Jurkat, Clone E6-1 (cell line): ENCODE measurements around the gene MMP7.
"Not testable (repeated sequence)": the region's sequence is repeated elsewhere in the genome, so short reads cannot be mapped to it uniquely, and the experiment has no call there.

Experiments used
- DNase-seq: peaks from one replicate; pipeline ENCODE4 v3.0.0-alpha.2; 2011; ENCODE audit warnings: low read depth, low spot score
- H3K4me3 ChIP-seq: 2 replicates; pipeline ENCODE4 v1.5.1; 2011; ENCODE audit warnings: mild to moderate bottlenecking, low read length, control low read depth, moderate library complexity

MMP7 gene

DNA sequence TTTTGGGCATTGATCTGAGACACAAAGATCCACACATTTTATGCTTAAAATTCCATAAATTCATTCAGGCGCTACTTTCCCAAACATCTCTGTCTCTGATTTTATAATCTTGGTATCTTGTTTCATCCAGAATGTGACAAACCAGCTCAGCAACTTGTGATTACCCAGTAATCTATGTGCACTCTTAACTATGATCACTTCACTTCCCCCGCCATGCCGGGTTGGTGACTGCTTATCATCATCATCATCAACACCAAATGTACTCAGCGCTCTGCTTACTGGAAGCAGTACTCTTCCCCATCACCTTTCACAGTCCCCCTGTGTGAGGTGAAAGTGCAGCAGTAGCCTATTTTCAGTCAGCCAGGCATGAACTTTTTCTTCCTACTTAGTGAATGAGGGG is 15.2 kb upstream of the MMP7 start:
- H3K4me3 ChIP-seq = no peak overlapping the region

DNA sequence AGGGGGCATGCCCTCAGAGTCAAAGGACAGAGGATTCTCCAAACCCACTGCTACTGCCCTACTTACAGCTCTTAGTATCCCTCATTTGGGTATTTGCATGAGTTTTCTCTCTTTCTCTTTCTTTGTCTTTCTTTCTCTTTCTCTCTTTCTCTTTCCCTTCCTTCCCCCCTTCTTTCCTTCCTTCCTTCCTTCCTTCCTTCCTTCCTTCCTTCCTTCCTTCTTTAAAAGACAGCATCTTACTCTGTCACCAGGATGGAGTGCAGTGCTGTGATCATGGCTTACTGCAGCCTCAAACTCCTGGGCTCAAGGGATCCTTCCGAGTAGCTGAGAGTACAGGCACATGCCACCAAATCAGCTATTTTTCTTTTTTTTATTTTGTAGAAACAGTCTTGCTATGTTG is 14.0 kb upstream of the MMP7 start:
- DNase-seq = no peak
- no peak overlapping the region for H3K4me3 ChIP-seq

More for the DNA sequence above, 15.2 kb upstream of the MMP7 start:
- no peak for DNase-seq

DNA sequence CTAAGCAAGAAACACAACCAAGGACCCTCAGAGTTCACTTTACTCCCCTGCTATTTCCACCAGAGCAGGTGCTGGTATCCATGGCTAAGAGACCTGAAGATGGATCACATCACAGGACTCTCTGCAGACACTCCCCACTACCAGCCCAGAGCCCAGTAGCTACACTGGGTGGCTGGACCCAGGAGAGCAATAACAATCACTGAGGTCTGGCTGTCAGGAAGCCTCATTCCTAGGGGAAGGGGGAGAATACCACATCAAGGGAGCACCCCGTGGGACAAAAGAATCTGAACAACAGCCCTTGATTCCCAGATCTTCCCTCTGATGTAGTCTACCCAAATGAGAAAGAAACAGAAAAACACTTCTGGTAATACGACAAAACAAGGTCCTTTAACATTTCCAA is 9.0 kb upstream of the MMP7 start:
- DNase-seq = no peak
- H3K4me3 ChIP-seq = no peak overlapping the region

DNA sequence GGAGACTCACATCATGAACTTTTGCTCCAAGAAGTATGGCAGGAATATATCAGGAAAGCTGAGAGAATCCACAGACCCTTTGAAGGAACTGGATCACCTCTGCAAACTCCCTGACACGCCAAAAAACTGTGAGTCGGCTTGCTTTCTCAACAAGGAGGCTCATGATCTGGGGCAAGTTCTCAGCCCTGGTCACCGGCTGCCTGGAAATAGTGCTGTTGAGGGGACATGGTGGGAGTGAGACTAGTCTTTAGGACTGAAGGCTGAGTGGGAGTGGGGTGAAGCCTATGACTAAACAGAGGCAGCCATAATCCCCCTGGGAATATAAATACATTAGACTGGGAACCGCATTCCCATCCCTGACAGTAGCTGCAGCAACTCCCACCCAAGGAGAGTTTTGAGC is 8.4 kb upstream of the MMP7 start:
- H3K4me3 ChIP-seq = no peak overlapping the region
- DNase-seq = no peak

DNA sequence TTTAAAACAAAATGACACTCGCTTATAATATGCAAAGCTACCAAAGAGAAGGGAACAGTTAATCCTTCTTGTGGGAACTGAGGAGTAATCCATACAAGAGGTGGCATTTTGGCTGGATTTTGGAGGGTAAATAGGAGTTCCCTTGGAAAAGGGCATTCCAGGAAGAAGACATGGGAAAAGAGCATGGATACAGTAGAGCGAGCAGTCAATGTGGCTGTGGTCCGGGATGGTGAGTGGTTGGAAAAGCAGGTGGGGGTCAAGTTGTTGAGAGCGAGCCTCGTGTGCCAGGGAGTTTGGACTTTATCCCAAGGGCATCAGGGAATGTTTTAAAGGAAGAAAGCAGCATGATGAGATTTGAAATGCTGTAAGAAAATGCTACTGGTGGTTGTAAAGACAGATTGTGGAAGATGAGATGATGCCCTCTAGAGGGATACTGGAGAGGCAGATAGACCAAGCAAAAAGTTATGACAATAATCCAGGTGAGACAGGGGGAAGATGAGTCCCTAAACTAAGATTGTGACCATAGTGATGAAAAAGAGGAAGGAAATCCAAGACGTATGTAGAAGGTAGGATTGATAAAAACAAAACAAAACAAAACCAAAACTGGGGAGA is 3.8 kb upstream of the MMP7 start:
- no peak for DNase-seq
- H3K4me3 ChIP-seq = no peak overlapping the region

DNA sequence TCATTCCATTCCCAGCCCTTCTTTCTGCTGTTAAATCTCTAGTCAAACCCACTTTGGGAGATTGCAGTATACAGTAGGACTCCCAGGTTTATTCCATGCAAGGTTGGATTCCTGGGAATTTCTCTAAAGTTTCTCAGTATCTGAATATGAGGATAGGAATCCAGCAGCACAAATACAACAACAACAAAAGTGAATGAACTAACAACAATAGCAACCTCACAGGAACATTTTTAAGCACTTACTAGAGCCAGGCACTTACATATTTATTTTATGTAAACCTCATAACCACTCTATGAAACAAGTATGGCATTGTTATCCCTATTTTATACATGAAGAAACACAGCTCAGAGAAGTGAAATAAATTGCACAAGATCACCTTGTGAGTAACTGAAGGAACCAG is 1.9 kb downstream of the MMP7 start:
- no peak for DNase-seq
- no peak overlapping the region for H3K4me3 ChIP-seq

DNA sequence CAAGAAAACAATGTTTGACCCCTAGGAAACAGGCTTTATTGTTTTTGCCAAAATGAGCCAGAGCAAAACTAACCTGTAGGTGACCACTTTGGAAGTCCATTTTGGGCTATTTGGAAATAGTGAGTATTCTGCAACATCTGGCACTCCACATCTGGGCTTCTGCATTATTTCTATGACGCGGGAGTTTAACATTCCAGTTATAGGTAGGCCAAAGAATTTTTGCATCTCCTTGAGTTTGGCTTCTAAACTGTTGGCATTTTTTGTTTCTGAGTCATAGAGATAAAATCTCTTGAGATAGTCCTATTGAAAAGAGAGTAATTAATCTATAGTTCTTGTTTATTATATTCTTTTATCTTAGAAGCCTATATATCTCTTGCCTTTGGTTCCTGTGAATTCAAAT is 2.9 kb downstream of the MMP7 start:
- no peak for DNase-seq
- no peak overlapping the region for H3K4me3 ChIP-seq

DNA sequence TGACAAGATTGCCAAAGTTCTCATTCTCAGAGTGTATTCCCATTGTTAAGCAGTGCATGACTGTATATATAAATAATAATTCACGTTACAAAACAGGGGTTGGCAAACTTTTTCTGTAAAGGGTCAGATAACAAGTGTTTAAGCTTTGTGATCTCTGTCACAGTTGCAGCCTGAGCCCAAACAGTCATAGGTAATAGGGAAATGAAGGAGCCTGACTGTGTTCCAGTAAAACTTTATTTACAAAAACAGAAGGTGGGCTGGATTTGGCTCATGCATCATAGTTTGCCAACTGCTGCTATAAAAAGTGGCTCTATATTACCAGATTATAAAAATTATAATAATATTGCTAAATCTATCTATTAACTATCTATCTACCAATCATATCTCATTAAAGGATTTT is 3.5 kb downstream of the MMP7 start:
- no peak for DNase-seq
- H3K4me3 ChIP-seq = no peak overlapping the region

DNA sequence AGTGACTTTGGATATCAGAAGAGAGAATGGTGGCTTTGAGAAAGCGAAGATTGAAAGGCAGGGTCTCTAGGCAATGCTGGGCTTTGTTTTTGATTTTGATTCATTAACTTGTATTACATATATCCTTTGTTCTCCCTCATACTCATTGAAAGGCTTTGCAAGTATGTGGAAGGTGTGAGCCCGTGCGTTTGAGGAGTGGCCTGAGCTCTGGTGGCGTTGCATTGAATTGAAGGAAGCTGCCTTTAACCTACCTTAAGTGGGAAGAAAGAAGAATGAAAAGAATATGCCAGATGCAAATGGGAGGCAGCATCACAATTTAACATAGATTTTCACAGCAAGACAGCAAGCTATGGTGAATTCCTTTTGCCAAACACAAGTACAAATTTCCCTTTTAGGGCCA is 6.7 kb downstream of the MMP7 start:
- DNase-seq = no peak
- no peak overlapping the region for H3K4me3 ChIP-seq

DNA sequence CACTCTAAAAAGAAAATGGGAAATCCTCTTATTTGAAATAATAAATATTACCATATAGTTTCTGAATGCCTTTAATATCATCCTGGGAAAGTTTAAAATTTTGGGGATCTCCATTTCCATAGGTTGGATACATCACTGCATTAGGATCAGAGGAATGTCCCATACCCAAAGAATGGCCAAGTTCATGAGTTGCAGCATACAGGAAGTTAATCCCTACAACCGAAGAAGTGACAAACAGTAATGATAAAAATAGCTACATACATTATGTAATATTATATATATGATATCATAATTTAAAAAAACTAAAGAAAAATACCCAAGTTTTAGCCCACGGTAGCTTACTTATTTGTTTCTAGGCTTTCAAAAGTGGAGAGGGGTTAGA is 7.4 kb downstream of the MMP7 start:
- H3K4me3 ChIP-seq = no peak overlapping the region
- no peak for DNase-seq

DNA sequence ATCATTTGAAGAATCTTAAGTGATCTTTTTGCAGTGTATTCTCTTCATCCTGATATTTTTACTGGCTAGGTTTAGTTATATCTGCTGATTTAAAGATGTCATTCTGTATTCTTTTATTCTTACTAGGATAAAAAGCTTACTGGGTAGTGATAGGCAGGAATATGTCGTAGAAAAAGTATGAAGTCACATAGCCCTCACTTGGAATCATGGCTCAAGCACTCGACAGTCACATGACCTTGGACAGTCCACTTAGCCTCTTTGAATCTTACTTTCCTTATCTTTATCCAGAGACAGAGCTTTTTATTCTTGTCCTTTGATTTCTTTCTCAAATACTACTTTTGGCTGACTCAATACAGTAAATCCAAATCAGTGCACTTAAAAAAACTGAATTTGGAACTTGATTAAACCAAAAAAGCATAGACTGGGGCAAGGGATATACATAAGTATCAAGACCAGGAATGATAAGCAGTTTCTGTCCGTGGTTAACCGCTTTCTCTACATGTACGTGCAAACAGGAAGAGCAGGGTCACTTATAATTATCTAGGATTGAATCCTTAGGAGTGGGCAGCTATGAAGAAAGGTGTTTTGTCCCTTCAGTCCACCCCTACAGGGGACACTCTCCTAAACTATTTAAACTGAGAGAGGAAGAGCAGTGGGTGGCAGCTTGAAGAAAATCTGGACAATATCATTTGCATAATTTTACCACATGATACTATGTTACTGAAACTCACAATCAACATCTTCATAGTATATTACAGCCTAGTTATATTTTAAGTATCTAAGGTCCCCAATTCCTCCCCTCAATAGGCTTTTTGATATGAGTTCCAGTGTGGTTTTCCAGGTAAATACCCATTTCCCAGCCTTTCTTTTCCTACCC is 8.0 kb downstream of the MMP7 start:
- no peak for DNase-seq
- H3K4me3 ChIP-seq = no peak overlapping the region

DNA sequence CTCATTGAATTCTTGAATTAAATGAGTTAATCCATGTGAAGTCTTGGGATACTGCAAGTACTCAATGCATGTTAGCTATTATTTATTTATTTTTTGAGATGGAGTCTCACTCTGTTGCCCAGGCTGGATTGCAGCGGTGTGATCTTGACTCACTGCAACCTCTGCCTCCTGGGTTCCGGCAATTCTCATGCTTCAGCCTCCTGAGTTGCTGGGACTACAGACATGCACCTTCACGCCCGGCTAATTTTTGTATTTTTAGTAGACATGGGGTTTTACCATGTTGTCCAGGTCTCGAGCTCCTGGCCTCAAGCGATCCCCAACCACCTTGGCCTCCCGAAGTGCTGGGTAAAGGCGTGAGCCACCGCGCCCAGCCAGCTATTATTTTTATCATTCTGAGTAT is 9.4 kb downstream of the MMP7 start:
- H3K4me3 ChIP-seq = no peak overlapping the region
- no peak for DNase-seq

DNA sequence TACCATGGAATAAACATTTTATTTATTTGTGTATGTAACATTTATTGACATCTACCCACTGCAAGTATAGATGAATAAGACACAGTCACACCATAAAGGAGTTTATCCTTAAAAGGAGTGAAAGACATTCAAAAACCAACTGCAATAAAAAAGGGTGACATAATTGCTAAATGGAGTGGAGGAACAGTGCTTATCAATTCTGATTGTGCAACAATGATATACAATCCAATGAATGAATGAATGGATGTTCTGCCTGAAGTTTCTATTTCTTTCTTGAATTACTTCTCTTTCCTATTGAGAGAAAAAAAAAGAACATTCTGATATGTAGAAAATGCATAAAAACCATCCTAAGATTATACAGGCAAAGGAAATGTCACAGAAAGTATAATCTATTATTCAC is 10.0 kb downstream of the MMP7 start:
- DNase-seq = no peak
- no peak overlapping the region for H3K4me3 ChIP-seq

DNA sequence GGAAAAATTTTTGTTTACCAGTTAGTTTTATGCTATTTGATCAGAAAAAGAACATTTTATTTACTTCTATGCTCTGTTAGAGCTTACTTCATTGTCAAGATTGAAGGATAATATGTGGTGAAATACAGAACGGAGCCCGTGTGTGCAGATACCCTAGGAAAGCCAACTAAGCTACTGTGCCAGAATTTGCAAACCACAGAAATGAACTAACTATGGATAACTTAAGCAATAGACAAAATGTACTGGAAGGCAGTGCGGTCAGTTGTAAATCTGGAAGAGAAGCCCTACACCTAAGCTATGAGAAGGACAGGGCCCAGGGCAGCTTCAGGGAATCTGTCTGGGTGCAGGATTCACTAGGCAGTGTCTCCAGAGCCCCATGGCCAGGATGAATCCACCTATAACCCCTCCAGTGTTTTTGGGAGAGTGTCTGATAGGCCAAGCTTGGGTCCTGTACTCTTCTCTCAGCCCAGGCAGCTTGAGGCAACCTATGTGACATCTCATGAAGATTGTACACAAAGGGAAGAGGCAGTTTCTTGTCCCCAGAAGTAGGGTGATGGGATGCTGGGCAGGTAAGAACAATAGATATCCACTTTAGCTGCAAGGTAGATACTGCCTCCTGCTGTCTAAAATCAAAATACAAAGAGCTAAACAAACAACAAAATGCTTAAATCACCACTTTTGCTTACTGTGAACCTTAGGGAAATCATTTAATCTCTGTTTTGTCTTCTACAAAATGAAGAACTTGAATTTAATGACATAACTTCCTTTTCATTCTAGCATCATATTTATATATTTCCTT is 12.1 kb downstream of the MMP7 start:
- no peak for DNase-seq
- H3K4me3 ChIP-seq = no peak overlapping the region

DNA sequence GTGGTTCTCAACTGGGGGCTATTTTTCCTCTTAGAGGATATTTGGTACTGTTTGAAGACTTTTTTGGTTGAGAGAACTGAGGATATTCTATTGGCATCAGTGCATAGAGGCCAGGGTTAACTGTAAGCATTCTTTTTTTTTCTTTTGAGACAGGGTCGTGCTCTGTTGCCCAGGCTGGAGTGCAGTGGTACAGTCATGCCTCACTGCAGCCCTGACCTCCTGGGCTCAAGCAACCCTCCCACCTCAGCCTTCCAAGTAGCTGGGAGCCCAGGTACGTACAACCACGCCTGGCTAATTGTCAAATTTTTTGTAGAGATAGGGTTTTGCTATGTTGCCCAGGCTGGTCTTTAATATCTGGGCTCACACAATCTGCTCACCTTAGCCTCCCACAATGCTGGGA is 12.9 kb downstream of the MMP7 start:
- DNase-seq = no peak
- H3K4me3 ChIP-seq = no peak overlapping the region

DNA sequence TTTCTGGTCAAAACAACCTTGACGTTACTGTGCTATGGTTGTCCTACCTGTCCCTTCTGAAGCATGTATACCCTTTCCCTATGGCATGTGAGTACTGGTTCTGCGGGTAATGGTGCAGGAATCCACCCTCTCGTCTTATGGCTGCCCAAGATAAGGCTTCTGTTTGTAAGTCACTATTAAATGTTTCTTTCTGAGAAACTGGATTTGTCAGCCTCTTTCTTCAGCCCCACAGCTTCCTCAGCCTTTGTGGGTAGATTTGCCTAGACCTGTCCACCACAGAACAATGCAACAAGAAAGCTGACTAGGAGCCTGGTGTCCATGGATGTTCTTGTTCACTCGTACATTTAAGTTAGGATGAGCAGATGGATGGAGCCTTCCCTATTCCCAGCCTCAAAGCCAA is 14.4 kb downstream of the MMP7 start:
- DNase-seq = no peak
- no peak overlapping the region for H3K4me3 ChIP-seq

DNA sequence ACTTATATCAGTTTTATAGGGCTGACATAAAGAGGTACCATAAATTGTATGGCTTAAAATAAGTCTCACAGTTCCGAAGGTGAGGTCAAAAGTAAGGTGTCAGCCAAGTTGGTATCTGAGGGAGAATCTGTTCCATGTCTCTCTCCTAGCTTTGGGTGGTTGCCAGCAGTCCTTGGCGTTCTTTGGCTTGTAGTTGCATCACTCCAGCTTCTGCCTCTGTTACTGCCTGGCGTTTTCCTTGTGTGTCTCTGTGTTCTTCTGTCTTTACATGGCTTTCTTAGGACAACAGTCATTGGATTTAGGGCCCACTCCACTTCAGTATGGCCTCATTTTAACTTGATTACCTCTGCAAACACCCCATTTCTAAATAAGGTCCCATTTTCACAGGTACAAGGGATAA is 16.7 kb downstream of the MMP7 start:
- no peak for DNase-seq
- no peak overlapping the region for H3K4me3 ChIP-seq

DNA sequence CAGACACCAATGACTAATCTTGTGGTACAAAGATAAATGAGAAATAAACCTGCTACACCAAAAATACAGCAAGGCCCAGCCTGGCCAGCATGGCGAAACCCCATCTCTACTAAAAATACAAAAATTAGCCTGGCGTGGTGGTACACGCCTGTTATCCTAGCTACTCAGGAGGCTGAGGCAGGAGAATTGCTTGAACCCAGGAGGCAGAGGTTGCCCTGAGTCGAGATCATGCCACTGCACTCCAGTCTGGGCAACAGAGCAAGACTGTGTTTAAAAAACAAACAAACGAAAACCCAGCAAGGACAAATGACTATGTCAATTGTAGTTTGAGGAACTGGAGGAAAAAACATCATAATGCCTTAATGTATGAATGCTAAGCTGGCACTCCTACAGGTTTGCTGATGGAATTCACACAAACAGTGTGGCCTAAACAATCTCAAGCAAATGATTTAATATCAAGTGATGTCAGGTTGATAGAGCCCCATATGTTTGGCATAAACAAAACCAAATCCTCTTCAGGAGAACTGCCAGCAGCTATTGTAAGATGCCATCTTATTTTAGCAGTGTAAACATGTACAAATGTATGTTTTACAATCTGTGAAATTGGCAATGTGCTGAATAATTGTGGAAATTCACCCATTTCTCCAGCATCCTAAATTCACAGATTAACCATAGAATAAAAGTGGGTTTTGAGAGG is 20.0 kb downstream of the MMP7 start:
- no peak overlapping the region for H3K4me3 ChIP-seq
- DNase-seq = no peak

DNA sequence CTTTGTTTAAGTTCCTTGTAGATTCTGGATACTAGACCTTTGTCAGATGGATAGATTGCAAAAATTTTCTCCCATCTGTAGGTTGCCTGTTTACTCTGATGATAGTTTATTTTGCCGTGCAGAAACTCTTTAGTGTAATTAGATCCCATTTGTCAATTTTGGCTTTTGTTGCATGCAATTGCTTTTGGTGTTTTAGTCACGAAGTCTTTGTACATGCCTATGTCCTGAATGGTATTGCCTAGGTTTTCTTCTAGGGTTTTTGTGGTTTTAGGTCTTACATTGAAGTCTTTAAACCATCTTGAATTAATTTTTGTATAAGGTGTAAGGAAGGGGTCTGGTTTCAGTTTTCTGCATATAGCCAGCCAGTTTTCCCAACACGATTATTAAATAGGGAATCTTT is 27.7 kb downstream of the MMP7 start:
- DNase-seq, H3K4me3 ChIP-seq: not testable (repeated sequence)

DNA sequence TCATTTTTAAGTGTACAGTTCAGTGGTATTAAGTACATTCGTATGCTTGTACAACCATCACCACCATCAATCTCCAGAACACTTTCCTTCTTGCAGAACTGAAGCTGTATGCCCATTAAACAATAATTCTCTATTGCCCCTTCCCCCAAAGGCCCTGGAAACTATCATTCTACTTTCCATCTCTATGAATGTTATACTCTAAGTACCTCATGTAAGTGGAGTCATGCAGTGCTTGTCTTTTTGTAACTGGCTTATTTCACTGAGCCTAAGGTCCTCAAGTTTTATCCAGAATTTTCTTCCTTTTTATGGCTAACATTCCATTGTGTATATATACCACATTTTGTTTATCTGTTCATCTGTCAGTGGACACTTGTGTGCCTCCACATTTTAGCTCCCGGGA is 29.7 kb downstream of the MMP7 start:
- no peak overlapping the region for H3K4me3 ChIP-seq
- no peak for DNase-seq
